ENCODE measurements around the gene RALGDS.

GRCh38 chr9:133051281-133051900 is 69.6 kb downstream of the RALGDS start:
- TF ChIP-seq POLR2A (IDR thresholded peaks at IDR 0.05; ENCODE audit: low read depth, low read length) (no peak), CTCF (conservative IDR thresholded peaks at IDR 0.05; ENCODE audit: low read depth, low read length) (no peak), ELK1 (IDR thresholded peaks at IDR 0.05; ENCODE audit: borderline replicate concordance, low read depth, low read length) (no peak), SMC3 (IDR thresholded peaks at IDR 0.05; ENCODE audit: low read depth, low read length) (no peak), CEBPB (IDR thresholded peaks at IDR 0.05; ENCODE audit: low read depth, low read length) (no peak), FOS (IDR thresholded peaks at IDR 0.05; ENCODE audit: low read depth, low read length) (no peak), MAFK (IDR thresholded peaks at IDR 0.05; ENCODE audit: low read depth, low read length) (no peak)

Measured in IMR-90 (cell line).